PFSK-1 (cell line): ENCODE results near the gene TRIP4.

Experiments used
- FOXP2 ChIP-seq: optimal IDR thresholded peaks from 2 replicates; pipeline ENCODE3; 2011; ENCODE audit warnings: borderline replicate concordance, control low read depth, inconsistent platforms; ENCODE audit not compliant: insufficient read depth; ENCODE audit errors: extremely low read length, extremely low read depth
- POLR2AphosphoS5 ChIP-seq: IDR thresholded peaks from 2 replicates; pipeline ENCODE4 v1.6.1; 2012; ENCODE audit warnings: low read depth, mild to moderate bottlenecking, control low read depth, low read length, moderate library complexity
- SIN3A ChIP-seq: IDR thresholded peaks from 2 replicates; pipeline ENCODE4 v1.6.1; 2012; ENCODE audit warnings: mild to moderate bottlenecking, low read length, moderate library complexity, borderline replicate concordance; ENCODE audit not compliant: insufficient read depth
- TAF1 ChIP-seq: IDR thresholded peaks from 2 replicates; pipeline ENCODE4 v1.6.1; 2012; ENCODE audit warnings: low read length, control low read depth, borderline replicate concordance; ENCODE audit not compliant: insufficient read depth
- TF ChIP-seq, protein P1 (sequence below), 2 experiments: IDR thresholded peaks; 2 replicates each; pipeline versions ENCODE4 v1.6.1 to v1.8.0; 2011 to 2012; ENCODE audit warnings: low read depth in 2 of 2, low read length in 2 of 2, control low read depth in 1 of 2, inconsistent platforms in 1 of 2, mild to moderate bottlenecking in 1 of 2, moderate library complexity in 1 of 2; ENCODE audit not compliant: insufficient read depth in 1 of 2

The TRIP4 gene

DNA sequence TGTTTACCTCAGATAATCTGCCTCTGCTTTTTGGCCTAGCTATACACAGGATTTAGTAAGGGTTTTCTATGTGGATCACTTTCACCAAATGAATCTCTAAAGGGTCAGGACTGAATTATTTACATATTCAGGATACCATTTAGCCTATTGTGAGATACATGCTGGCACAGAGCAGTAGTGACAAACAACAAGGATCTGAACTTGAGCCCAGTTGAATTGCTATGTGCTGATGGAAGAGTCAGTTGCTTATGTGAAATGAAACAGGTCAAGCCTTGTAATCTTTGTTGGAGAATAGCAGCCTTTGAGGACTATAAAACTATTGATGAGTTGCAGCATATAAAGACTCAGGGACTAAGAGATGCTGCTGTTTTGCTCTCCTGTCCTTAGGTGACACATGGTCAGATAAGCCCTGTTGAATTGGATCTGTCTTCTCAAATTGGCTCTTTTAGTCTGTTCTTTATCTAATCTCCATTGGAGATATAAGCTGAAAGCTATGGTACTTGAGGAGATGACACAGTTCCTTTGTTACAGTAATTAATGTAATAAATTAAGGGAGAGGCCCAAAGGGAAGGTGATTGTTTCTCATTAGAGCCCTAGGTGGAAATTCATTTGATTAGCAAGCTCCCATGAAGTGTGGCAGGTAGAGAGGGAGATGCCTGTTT, 103.1 kb downstream of the TRIP4 start:
- TF ChIP-seq SIN3A (no peak), TAF1 (no peak), FOXP2 (no peak), POLR2AphosphoS5 (no peak)
- TF ChIP-seq, protein P1, sequence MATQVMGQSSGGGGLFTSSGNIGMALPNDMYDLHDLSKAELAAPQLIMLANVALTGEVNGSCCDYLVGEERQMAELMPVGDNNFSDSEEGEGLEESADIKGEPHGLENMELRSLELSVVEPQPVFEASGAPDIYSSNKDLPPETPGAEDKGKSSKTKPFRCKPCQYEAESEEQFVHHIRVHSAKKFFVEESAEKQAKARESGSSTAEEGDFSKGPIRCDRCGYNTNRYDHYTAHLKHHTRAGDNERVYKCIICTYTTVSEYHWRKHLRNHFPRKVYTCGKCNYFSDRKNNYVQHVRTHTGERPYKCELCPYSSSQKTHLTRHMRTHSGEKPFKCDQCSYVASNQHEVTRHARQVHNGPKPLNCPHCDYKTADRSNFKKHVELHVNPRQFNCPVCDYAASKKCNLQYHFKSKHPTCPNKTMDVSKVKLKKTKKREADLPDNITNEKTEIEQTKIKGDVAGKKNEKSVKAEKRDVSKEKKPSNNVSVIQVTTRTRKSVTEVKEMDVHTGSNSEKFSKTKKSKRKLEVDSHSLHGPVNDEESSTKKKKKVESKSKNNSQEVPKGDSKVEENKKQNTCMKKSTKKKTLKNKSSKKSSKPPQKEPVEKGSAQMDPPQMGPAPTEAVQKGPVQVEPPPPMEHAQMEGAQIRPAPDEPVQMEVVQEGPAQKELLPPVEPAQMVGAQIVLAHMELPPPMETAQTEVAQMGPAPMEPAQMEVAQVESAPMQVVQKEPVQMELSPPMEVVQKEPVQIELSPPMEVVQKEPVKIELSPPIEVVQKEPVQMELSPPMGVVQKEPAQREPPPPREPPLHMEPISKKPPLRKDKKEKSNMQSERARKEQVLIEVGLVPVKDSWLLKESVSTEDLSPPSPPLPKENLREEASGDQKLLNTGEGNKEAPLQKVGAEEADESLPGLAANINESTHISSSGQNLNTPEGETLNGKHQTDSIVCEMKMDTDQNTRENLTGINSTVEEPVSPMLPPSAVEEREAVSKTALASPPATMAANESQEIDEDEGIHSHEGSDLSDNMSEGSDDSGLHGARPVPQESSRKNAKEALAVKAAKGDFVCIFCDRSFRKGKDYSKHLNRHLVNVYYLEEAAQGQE (IDR thresholded peaks at IDR 0.05; ENCODE audit: insufficient read depth in 1 of 2, low read depth in 2 of 2, low read length in 2 of 2): no peak

DNA sequence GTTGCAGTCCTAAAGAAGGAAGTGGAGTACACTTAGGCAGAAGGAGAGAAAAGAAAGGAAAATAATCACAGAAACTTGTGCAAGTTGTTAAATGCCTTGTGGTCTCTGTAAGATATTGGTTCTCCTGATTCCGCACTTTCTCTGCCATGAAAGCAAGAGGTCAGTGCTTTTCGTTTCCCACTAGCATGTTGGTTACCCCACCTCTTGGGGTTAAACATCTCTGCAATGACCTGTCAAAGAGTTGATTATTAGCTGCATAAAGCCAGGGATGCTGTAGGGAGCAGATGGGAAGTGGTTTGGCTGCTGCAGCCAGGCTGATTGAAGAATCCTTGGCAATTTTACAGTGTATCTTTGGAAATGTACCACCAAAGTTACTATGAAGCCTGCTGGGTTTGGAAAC, 106.0 kb downstream of the TRIP4 start:
- TF ChIP-seq TAF1: no peak
- TF ChIP-seq SIN3A: no peak
- no peak for TF ChIP-seq POLR2AphosphoS5
- TF ChIP-seq, protein P1 (IDR thresholded peaks at IDR 0.05; ENCODE audit: insufficient read depth in 1 of 2, low read depth in 2 of 2, low read length in 2 of 2): no peak
- TF ChIP-seq FOXP2: no peak

DNA sequence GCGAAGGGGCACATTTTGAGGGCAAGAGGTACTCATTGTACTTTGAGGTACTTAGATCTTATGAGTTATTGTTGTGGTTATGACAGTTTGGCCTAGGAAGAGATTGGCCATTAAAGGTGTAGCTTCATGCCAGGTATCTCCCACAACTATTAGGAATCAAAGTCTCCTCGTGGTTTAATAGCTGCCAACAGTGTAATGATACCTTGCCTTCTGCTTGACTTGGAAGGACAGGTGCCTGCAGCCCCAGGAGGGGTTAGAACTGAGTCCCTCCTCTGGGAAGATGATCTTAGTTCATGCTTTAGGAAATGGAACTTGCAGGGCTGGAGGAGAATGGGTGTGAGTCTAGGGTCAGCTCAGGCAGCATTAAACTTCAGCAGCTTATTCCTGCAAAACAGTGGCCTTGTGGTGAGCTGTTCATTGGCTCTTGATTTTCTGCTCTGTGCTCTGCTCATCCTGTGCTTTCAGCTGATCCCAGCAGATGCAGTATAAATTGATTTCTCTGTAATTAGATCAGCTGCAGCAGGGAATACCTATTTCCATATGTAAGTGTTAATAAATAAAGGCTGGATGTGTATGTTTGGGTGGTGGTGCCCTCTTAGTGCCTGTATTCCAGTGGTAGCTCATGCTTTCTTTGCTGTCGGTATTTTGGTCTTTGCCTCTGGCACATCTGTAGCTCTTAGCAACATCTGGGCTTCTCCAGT, 113.2 kb downstream of the TRIP4 start:
- TF ChIP-seq, protein P1 (IDR thresholded peaks at IDR 0.05; ENCODE audit: insufficient read depth in 1 of 2, low read depth in 2 of 2, low read length in 2 of 2): no peak
- TF ChIP-seq TAF1: no peak
- TF ChIP-seq SIN3A: no peak
- no peak for TF ChIP-seq FOXP2

DNA sequence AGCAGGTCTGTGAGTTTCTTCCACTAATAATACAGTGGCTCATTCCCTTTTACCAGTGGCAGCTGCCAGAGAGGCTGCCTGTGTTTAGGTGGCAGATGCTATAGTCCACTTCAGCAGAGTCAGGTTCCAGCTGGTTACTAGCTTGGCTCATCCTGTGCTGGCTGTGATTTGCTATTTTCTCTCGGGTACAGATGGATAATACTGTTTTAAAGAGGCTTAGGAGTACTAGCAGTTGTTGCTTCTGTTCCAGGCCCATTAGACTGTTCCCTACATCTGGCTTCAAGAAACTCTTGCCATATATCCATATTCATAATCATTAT, 113.7 kb downstream of the TRIP4 start:
- TF ChIP-seq FOXP2 (no peak), SIN3A (no peak), POLR2AphosphoS5 (no peak), TAF1 (no peak)
- TF ChIP-seq, protein P1 (IDR thresholded peaks at IDR 0.05; ENCODE audit: insufficient read depth in 1 of 2, low read depth in 2 of 2, low read length in 2 of 2): no peak
